ENCODE results near the gene ZFR. TPM values are rescaled to one million over a fixed set of nuclear protein-coding genes. Genes with fewer than 3 reads are reported as not detected.

The ZFR gene
- total RNA-seq, 2 donors from 2014 or later = 65.7 to 66.0 TPM

DNA sequence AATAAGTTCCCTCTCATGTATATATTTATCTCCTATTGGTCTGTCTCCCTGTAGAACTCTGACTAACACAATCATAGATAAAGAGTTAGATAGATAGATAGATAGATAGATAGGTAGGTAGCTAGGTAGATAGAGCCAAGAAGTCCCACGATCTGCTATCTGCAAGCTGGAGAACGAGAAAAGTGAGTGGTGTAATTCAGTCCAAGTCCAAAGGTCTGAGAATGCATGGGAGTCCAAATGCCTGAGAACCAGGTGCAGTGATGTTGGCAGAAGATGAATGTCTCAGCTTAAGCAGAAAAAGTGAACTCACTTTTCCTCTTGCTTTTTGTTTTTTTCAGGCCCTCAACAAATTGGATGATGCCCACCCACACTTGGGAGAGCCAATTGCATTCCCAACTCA, 37.7 kb upstream of the ZFR start:
- Histone ChIP-seq H3K36me3 (no peaks in the 10 kb centered on the region), H3K9me3 (no peaks in the 10 kb centered on the region), H3K27me3 (no peaks in the 10 kb centered on the region), H3K4me3 (no peak overlapping the region), H3K4me1 (no peaks in the 10 kb centered on the region), H3K27ac (no peak overlapping the region)
- DNase-seq (ENCODE audit: low spot score) = no peak
- TF ChIP-seq CTCF (IDR thresholded peaks at IDR 0.05) = no peak

DNA sequence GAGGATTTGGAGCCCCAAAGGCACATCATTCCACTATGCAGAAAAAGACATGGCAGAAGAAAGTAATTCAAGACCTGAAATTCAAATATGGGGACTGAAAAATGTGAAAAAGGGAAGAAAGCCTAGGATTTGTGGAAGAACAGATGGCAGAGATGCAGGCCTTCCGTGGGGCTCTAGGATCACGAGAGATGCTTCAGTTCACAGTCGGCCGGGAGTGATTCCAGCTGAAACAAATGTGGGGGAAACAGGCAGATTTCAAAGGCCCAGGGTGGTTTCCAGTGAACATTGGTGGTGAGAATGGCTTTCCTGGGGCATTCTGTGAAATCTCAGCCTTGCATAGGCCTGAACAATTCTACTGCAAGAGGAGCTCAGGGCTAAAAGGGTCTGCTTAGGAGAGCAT, 34.6 kb upstream of the ZFR start:
- H3K36me3 ChIP-seq = no peaks in the 10 kb centered on the region
- no peak for TF ChIP-seq CTCF (IDR thresholded peaks at IDR 0.05)

DNA sequence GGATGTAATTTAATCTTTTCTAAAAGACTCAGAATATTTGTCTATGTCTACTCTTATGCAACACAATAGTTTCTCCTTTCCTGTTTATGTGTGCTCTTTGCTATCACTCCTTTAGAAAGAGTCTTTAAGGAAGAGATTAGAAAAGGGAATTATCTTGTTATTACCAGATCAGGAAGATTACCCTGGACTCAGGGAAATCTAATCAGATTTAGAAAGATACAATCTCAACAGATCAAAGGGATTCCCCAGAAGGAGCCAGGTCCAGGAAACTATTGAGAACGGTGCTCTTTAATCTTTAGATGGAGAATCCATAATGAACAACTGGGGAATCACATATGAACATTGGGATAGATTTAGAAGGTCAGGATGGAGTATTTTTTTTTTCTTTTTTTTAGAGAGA, 32.4 kb upstream of the ZFR start:
- Histone ChIP-seq H3K4me3 (no peak overlapping the region), H3K27me3 (no peaks in the 10 kb centered on the region), H3K36me3 (no peaks in the 10 kb centered on the region), H3K27ac (no peak overlapping the region), H3K4me1 (no peaks in the 10 kb centered on the region), H3K9me3 (no peaks in the 10 kb centered on the region)
- no peak for DNase-seq (ENCODE audit: low spot score)
- TF ChIP-seq CTCF (IDR thresholded peaks at IDR 0.05) = no peak

More for the DNA sequence above, 34.6 kb upstream of the ZFR start:
- no peaks in the 10 kb centered on the region for H3K4me1 ChIP-seq
- H3K27ac ChIP-seq = no peak overlapping the region
- H3K4me3 ChIP-seq = no peak overlapping the region
- DNase-seq (ENCODE audit: low spot score) = no peak
- no peaks in the 10 kb centered on the region for H3K27me3 ChIP-seq
- H3K9me3 ChIP-seq = no peaks in the 10 kb centered on the region

GRCh38 chr5:32475334-32476097, 31.0 kb upstream of the ZFR start:
- Histone ChIP-seq H3K4me1 (no peaks in the 10 kb centered on the region), H3K4me3 (no peak overlapping the region), H3K27ac (no peak overlapping the region), H3K27me3 (no peaks in the 10 kb centered on the region), H3K9me3 (no peaks in the 10 kb centered on the region), H3K36me3 (no peaks in the 10 kb centered on the region)
- no peak for TF ChIP-seq CTCF (IDR thresholded peaks at IDR 0.05)
- DNase-seq (ENCODE audit: low spot score) = no peak

GRCh38 chr5:32474209-32474854, 29.8 kb upstream of the ZFR start:
- Histone ChIP-seq H3K9me3 (no peaks in the 10 kb centered on the region), H3K4me1 (no peaks in the 10 kb centered on the region), H3K4me3 (no peak overlapping the region), H3K36me3 (no peaks in the 10 kb centered on the region), H3K27me3 (no peaks in the 10 kb centered on the region), H3K27ac (no peak overlapping the region)
- TF ChIP-seq CTCF (IDR thresholded peaks at IDR 0.05) = no peak
- DNase-seq (ENCODE audit: low spot score) = no peak
